ENCODE results near the gene SEMA3A.

DNA sequence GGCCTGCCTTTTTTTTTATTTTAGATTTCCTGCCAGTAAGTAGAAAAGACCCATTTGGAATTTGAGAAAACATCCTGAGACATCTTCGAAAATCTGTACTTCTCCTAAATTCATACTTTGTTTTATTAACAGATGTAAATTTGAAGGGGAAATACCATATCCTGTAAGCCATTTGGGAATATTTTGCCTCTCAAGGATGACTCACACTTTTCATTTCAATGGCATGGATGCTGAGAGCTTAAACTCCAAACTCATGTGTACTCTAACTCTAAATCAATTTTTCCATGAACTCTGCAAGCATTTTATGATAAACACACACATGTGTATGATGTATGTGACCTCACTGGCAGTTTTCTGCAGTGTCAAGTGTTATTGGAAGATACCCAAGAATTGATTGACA is 89.0 kb downstream of the SEMA3A start:
- TF ChIP-seq EZH2 (IDR thresholded peaks at IDR 0.05; ENCODE audit: insufficient read depth, poor library complexity, severe bottlenecking) (no peak), EZH2phosphoT487 (IDR thresholded peaks at IDR 0.05; ENCODE audit: insufficient read depth, low read depth) (no peak)

Measured in GM23248 (cell line).